Heart left ventricle (tissue), 16 donors: Measurements from ENCODE around the gene SLC16A14. TPM values are rescaled to one million over a fixed set of nuclear protein-coding genes. Genes with fewer than 3 reads are reported as not detected.

Source experiments
- ATAC-seq, 4 donors: fragments of 200-7000 bp; cut with Tn5 transposase; one replicate each; pipeline ENCODE4 v1.9.1; 2020 to 2022; ENCODE audit warnings: moderate library complexity in 4 of 4, mild to moderate bottlenecking in 3 of 4, moderate number of reproducible peaks in 1 of 4
- DNase-seq, 5 donors: peaks; one replicate each; pipeline ENCODE4 v3.0.0-alpha.2; 2020
- H3K27ac ChIP-seq, 12 donors: fragments of 200-600 bp; sonication (generic) in 4 of 12; one replicate each; pipeline versions ENCODE4 v1.5.0 to v1.8.0; 2016 to 2022; ENCODE audit warnings: mild to moderate bottlenecking in 2 of 12
- H3K27me3 ChIP-seq, 9 donors: fragments of 200-600 bp; sonication (generic) in 2 of 9; one replicate each; pipeline versions ENCODE4 v1.5.1 to v1.8.0; 2016 to 2022; ENCODE audit warnings: mild to moderate bottlenecking in 3 of 9
- H3K36me3 ChIP-seq, 9 donors: fragments of 200-600 bp; sonication (generic) in 2 of 9; one replicate each; pipeline versions ENCODE4 v1.5.0 to v1.8.0; 2018 to 2022; ENCODE audit warnings: mild to moderate bottlenecking in 2 of 9
- H3K4me1 ChIP-seq, 12 donors: fragments of 200-600 bp; sonication (generic) in 4 of 12; one replicate each; pipeline versions ENCODE4 v1.5.0 to v1.8.0; 2016 to 2022; ENCODE audit warnings: mild to moderate bottlenecking in 3 of 12
- H3K4me3 ChIP-seq, 12 donors: fragments of 200-600 bp; sonication (generic) in 4 of 12; one replicate each; pipeline versions ENCODE4 v1.5.0 to v1.8.0; 2017 to 2022; ENCODE audit warnings: mild to moderate bottlenecking in 9 of 12, moderate library complexity in 4 of 12
- H3K9me3 ChIP-seq, 12 donors: fragments of 200-600 bp; sonication (generic) in 4 of 12; one replicate each; pipeline versions ENCODE4 v1.5.0 to v1.8.0; 2016 to 2022; ENCODE audit warnings: mild to moderate bottlenecking in 1 of 12
- POLR2A ChIP-seq, 2 donors: fragments of 450-650 bp; IDR thresholded peaks; one replicate each; pipeline ENCODE4 v1.6.1; 2017; ENCODE audit warnings: antibody characterized with exemption in 2 of 2, mild to moderate bottlenecking in 2 of 2, moderate library complexity in 2 of 2
- WGBS, 4 donors: extraction: QIAGEN DNeasy Blood & Tissue Kit in 2 of 4; methylation state at CpG; one replicate each; pipeline versions ENCODE4 v1.1.5 to v1.1.7; 2013 to 2018; 5-methylcytosine and 5-hydroxymethylcytosine counted together
- intact Hi-C, 10 donors: fragments of 100-400 bp; cut with DNase I; formaldehyde crosslinking; loops; one replicate each; pipeline versions ENCODE4 v1.11.1 to v1.14.2; 2022
- polyA plus RNA-seq, 2 donors: library from polyadenylated mRNA; stranded (reverse); fragments of 200-250 nt; gene quantifications; one replicate each; pipeline ENCODE4 v1.2.3, GENCODE V29; 2013
- total RNA-seq, 9 donors: library from RNA; depleted of rRNA in 2 of 9; stranded (reverse); fragments of >200 nt in 2 of 9; fragmentation: NEBNext Ultra II Directional in 3 of 9; extraction: Animal tissue kit (Norgen Biotek cat#: 25700) in 3 of 9; gene quantifications; one replicate each; pipeline versions ENCODE4 v1.1.0 to v1.2.4, GENCODE V29; 2016 to 2023
- TF ChIP-seq, protein P1 (sequence below), 12 donors: fragments of 200-600 bp; sonication (generic) in 4 of 12; IDR thresholded peaks; one replicate each; pipeline versions ENCODE4 v1.5.0 to v1.8.0; 2018 to 2022; ENCODE audit warnings: antibody characterized with exemption in 12 of 12, mild to moderate bottlenecking in 5 of 12
- donor health status: ischemic (EF 13 %, LVEDD 7.1; RV severe dilation, severe dysfunction).
- donor health status: healthy with polysubstance abuse.
- donor health status: DM: no; HTN: yes; CAD: no.
- donor health status: DM: no; HTN: no; CAD: no.
- donor health status: ischemic (EF 25% LVEDD 6.9; RV normal size, moderate dysfunction).
- donor health status: ischemic (EF 25% LVEDD 5.7; RV mildly dilated, moderate dysfunction).
- donor health status: healthy.
- donor health status: DM: yes; HTN: yes; CAD: no.
- donor health status: ischemic (EF 35%, LVEDD 5.7; RV mildly dilated, moderate dysfunction).
- donor health status: nonischemic (EF 11% LVEDD 7.7; RV severe dilation, severe dysfunction).
- donor health status: DM: yes; HTN: yes; CAD: no.
- donor health status: PGD.
- donor health status: ischemic (EF 29% LVEDD 5.4; RV normal size, mild dysfunction).
- donor health status: nonischemic (EF 23%, LVEDD 6.1; RV moderate dilation, normal function).

SLC16A14 gene
- total and polyA plus RNA-seq, 11 donors = 0.53 to 5.2 (median 3.1) TPM

DNA sequence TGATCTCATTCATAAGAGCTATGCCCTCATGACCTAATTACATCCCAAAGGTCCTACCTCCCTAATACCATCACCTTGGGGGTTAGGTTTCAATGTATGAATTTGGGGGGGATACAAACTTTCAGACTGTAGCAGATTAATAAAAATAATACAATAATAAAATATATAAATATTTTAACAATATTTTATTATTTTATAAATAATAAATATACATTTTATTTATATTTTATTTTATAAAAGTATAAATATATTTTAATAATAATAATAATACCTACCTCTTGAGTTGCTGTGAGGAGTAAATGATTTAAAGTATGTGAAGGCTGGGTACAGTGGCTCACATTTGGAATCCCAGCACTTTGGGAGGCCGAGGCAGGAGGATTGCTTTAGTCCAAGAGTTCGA lies 8.1 kb upstream of the SLC16A14 start:
- Histone ChIP-seq H3K4me1 (peaks cover 0 to 3% (median 0%) of the 10 kb centered on the region in 12 donors), H3K4me3 (no peak overlapping the region), H3K27ac (no peak overlapping the region), H3K36me3 (no peaks in the 10 kb centered on the region), H3K27me3 (no peaks in the 10 kb centered on the region), H3K9me3 (no peaks in the 10 kb centered on the region)
- ATAC-seq (no peak), DNase-seq (no peak)
- intact Hi-C loops = loop anchor here in 1 of 10 donors (10.0 kb wide), 1 partner anchor 48 kb away; no protein-coding TSS in a partner anchor
- WGBS, 4 donors = 88 to 95% (median 89%) methylated on average over 2 of the region's 2 CpGs
- TF ChIP-seq POLR2A (IDR thresholded peaks at IDR 0.05) = no peak
- TF ChIP-seq, protein P1, sequence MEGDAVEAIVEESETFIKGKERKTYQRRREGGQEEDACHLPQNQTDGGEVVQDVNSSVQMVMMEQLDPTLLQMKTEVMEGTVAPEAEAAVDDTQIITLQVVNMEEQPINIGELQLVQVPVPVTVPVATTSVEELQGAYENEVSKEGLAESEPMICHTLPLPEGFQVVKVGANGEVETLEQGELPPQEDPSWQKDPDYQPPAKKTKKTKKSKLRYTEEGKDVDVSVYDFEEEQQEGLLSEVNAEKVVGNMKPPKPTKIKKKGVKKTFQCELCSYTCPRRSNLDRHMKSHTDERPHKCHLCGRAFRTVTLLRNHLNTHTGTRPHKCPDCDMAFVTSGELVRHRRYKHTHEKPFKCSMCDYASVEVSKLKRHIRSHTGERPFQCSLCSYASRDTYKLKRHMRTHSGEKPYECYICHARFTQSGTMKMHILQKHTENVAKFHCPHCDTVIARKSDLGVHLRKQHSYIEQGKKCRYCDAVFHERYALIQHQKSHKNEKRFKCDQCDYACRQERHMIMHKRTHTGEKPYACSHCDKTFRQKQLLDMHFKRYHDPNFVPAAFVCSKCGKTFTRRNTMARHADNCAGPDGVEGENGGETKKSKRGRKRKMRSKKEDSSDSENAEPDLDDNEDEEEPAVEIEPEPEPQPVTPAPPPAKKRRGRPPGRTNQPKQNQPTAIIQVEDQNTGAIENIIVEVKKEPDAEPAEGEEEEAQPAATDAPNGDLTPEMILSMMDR (IDR thresholded peaks at IDR 0.05) = no peak

DNA sequence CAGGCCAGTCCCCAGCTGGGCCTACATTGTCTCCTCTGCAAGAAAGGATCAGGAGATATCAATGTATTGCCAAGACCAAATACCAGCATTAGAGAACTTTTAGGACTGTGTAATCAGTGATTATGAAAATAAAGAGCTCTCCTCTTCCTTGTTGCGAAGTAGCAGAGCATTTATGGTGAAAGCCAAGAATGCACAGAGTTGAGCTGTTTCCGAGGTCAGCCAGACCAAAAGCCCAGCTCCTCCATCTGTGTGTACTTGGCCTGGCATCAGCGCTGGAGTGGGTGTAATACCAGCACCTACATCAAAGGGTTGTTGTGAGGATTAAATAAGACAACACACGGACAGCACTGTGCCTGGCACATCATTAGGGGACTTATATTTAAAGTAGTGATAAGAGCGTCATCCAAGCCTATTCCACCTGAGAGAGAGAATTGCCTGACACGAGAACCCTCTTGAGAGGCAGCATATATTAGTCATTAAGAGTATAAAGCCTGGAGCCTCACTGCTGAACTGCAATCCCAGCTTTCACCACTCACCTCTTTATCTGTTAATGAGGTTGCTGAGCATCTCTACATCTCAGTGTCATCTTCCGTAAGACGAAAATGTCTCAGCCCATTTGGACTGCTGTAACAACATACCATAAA lies 7.4 kb upstream of the SLC16A14 start:
- Histone ChIP-seq H3K4me1 (peaks cover 0 to 3% (median 0%) of the 10 kb centered on the region in 12 donors), H3K27ac (no peak overlapping the region), H3K27me3 (no peaks in the 10 kb centered on the region), H3K9me3 (no peaks in the 10 kb centered on the region), H3K4me3 (no peak overlapping the region), H3K36me3 (no peaks in the 10 kb centered on the region)
- TF ChIP-seq, protein P1 (IDR thresholded peaks at IDR 0.05) = no peak
- TF ChIP-seq POLR2A (IDR thresholded peaks at IDR 0.05) = no peak
- WGBS, 4 donors = 80 to 88% (median 82%) methylated on average over 8 of the region's 8 CpGs
- intact Hi-C loops = loop anchor here in 1 of 10 donors (10.0 kb wide), 1 partner anchor 49 kb away; no protein-coding TSS in a partner anchor
- no peak for DNase-seq
- no peak for ATAC-seq

DNA sequence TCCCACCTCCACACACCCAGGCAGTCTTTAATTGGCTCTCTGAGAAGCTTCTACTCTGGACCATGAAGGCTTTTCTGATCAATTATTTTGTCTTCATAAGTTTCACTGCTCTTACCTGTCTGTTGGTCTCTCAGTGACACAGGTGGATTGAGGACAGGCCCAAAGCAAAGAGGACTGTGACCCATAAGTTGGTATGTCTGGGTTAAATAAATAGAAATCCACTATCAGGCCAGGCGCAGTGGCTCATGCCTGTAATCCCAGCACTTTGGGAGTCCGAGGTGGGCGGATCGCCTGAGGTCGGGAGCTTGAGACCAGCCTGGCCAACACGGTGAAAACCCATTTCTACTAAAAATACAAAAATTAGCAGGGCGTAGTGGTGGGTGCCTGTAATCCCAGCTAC lies 2.7 kb upstream of the SLC16A14 start:
- WGBS, 4 donors = 90 to 94% (median 92%) methylated on average over 7 of the region's 7 CpGs
- H3K4me3 ChIP-seq = no peak overlapping the region
- H3K9me3 ChIP-seq = no peaks in the 10 kb centered on the region
- no peak for ATAC-seq
- peaks cover 0 to 8% (median 0%) of the 10 kb centered on the region in 9 donors for H3K27me3 ChIP-seq
- intact Hi-C loops = loop anchor here in 1 of 10 donors (10.0 kb wide), 1 partner anchor 53 kb away; no protein-coding TSS in a partner anchor
- peaks cover 0 to 23% (median 6%) of the 10 kb centered on the region in 12 donors for H3K4me1 ChIP-seq
- no peak for DNase-seq
- H3K36me3 ChIP-seq = no peaks in the 10 kb centered on the region
- H3K27ac ChIP-seq = no peak overlapping the region
- TF ChIP-seq POLR2A (IDR thresholded peaks at IDR 0.05) = no peak
- TF ChIP-seq, protein P1 (IDR thresholded peaks at IDR 0.05) = no peak

DNA sequence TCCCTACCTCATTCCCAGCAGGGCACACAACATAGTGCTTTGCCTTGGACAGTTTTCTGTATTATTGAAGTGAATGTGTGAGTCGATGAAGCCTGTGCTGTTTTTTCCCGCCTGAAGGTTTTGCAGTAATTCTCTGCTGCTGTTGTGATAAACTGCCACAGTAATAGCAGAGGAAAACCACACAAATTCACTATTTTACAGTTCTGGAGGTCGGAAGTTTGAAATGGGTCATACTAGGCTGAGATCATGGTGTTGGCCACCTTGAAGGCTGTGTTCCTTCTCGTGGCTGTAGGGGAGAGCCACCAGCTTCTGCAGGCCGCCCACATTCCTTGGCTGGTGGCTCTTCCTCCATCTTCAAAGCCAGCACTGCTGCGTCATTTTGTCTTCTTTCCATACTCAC lies 678 bp upstream of the SLC16A14 start:
- no peaks in the 10 kb centered on the region for H3K36me3 ChIP-seq
- ATAC-seq (no peak), DNase-seq (no peak)
- H3K4me1 ChIP-seq = peaks cover 0 to 23% (median 6%) of the 10 kb centered on the region in 12 donors
- 92 to 95% (median 94%) methylated on average over 6 of the region's 6 CpGs for WGBS, 4 donors
- H3K27ac ChIP-seq = no peak overlapping the region
- peaks cover 0 to 8% (median 0%) of the 10 kb centered on the region in 9 donors for H3K27me3 ChIP-seq
- intact Hi-C loops = loop anchor here in 8 of 10 donors (2.0 to 10.0 kb wide), 9 partner anchors 61 to 545 kb away; no protein-coding TSS in a partner anchor
- no peak overlapping the region for H3K4me3 ChIP-seq
- TF ChIP-seq, protein P1 (IDR thresholded peaks at IDR 0.05) = no peak
- no peak for TF ChIP-seq POLR2A (IDR thresholded peaks at IDR 0.05)
- no peaks in the 10 kb centered on the region for H3K9me3 ChIP-seq
